ENCODE results near the gene SLIT1.

Gene SLIT1

DNA sequence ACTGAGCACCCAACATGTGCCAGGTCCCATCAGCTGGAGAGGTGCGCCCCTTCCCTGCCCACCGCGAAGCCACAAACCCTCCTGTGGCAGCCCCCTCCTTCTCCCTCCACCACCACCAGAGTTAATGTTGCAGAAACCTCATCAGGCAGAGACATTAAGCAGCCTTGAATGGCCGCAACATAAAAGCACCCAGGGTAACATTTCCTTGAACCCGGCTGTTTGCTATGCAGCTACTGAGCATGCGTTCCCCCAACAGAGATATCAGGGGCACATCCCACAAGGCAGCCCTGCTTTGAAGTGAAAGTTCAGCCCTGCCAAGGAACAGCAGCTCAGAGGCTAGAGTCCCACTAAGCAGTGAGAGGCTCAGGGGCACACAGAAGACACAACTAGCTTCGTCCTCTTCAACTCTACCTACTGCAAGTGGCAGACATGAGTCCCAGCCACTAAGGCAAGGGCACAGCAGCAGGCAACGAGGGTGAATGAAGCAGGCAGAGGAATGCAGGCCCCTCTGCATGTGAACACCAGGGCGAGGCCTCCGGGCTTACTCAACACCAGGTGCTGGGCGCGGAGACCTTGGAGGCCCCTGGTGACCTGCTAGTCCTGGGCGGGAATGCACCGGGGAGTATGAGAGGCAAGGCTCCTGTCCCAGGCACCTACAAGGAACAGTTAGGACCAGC is 107.4 kb downstream of the SLIT1 start:
- no peak for DNase-seq

DNA sequence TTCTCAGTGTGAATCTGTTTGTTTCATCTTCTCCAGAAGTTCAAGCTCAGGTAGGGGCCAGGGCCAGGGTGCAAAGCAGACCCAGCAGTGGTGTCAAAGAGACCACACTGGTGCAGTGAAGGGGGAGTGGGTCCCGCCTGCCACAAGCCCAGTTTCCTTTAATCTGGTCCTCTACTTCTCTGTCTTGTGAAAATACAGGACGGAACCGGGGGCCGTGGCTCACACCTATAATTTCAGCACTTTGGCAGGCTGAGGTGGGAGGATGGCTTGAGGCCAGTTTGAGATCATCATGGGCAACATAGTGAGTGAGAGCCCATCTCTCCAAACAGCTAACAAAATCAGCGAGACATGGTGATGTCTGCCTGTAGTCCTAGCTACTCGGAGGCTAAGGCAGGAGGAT is 109.0 kb downstream of the SLIT1 start:
- no peak for DNase-seq

DNA sequence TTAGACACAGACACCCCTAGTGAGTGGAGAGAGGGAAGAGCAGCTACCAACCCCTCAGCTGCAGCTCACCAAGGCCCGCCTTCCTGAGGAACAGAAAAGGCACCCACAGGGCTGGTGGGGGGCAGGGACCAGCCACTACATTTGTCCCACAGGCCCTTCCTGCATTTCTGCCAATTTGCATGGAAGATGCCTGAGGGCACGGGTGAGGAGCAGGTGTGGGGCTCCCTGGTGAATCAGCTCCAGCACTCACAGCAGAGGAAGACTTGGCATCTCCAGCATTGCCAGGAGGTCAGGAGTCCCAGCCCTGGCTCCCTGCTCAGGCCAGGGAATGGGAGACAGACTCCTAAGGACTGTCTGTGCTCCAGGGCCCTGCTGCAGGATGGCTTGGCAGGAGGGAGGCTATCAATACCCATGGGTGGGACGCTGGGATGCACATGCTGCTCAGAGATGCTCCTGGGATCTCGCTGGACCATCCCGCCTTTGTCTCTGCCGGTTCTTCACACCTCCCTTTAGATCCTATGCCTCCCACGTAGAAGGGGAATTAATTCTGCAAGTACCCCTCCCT is 109.7 kb downstream of the SLIT1 start:
- DNase-seq = peak; percentile 86 to 90

DNA sequence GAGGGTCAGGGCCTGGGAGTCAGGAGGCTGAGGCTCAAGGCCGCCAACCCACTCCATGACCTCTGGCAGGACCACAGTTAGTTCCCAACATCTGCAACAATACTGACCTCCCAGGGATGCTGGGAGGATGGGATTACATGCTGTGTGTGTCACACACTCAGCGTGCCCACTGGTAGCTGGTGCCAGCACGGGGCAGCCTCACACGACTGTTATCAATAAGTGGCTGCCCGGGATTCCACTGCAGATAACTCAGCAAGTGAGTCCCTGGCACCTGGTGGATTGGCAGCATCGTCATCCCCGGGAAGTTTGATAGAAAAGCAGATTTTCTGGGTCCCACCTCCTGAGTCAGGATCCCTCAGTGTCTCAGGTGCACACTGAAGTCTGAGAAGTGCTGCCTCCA is 110.3 kb downstream of the SLIT1 start:
- DNase-seq = no peak

DNA sequence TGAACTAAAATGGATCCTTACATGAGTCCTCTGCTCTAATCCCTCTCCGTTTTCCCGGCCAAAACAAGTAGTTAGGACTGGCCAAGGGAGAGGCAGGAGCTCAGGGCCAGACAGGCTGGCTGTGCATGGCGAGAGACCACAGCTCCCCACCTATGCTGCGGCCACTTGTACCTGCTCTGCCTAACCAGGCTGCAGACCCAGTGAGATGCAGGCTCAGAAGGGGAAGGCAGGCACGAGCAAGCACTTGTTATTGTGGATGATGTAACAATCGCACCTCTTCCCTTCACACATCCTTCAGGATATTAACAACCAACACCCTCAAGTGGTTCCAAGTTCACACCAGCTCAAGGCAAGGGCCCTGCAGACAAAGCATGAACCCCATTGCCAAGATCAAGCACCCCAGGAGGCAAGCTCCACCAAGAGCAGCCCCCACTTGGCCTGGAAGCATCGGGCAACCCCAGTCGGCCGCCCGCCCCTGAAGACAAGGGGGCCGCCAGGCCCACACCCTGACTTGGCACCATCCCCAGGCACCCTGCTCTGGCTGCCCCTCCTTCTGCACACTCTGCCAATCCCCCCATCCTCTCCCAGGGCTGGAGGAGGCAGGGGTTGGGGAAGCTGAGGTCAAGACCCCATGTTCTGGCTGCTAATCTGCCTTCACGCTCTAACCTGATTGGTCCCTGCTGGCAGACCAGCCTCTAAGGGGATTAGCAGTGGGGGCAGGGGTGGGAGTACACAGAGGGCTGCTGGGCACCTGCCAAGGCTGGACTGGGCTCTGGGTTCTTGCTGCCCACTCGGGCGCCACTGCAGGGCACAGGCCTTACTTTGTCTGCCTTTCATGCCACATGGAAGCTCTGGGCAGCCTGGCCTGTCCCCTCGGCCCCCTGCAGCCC is 111.3 kb downstream of the SLIT1 start:
- DNase-seq = no peak

DNA sequence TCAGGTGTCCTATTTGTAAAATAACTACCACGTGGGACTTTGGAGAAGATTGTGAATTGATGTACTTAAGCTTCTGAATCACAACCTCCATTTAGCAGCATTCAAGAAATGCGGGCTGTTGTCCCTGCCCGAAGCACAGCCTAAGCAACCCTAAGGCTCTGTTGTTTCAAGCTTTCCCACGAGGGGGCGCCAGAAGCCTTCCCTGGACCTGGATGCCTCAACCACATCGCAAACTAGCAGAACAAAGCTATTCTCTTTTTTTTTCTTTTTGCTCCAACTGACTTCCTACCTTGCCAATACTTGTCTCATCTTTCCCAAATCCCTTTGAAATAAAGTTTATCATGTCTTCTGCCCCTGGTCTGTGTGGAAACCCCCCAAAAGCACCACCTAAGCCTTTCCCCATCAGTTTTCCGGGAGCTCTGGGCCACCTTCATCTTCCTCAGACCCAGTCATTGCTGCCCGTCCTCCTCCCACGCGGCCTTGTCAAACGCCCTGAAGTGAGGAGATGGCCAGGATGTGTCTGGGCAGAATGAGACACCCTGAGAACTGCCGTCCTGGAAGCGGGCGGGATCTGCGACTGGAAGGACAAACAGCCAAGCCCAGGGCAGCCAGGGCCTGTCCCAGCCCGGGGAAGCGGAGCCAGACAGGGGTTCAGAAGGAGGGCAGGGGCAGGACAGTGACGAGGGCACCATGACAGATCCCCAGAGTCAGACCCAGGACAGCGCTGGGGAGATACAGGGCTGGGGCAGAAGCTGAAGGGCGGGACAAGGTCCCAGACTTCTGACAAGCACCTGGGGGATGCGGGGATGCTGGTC is 112.7 kb downstream of the SLIT1 start:
- peak; percentile 48 to 76 for DNase-seq

DNA sequence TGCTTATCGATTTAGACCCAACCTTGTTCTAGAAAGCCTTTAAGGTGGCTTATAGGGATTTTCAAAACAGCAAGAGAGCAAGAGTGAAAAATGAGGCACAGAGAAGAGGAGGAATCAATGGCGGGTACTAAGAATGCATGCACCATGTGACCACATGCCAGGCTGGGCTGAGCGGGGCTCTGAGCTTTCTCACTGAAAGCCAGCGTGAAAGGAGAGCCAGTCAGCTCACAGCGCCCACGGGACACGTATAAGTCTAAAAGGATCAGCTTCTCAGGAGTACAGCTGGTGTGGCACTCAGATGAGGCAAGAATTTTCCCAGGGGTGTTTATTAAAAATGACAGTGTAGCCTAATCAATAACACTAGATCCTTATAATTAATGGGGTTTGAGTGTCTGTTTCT is 114.3 kb downstream of the SLIT1 start:
- no peak for DNase-seq

DNA sequence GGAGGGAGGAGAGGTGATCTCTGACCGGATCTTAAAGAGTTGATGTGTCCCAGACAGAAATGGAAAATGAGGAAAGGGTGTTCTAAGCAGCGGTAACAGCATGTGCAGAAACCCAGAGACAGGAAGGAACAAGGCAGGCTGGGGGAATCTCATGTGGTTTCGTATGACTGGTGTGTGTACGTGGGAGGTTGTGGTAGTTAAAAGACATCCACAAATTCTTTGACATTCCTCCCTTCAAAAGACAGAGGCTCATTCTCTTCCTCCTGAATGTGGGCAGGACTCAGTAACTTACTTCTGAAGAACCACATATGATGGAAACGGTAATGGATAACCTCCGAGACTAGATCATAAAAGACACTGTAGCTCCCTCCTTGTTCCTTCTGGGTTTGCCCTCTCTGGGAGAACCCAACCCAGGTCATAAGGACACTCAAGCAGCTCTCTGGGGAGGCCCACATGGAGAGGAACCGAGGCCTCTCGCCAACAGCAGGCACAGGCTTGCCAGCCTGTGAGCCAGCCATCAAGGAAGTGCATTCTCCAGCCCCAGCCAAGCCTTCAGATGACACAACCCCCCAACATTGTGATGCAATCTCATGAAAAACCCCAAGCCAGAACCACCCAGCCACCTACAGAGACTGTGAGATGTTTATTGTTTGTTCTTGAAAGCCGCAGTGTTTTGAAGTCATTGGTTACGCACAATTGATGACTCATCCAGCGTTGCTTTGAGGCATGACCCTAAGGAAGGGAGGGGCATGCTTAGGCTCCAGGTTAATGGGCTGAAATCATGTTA is 116.0 kb downstream of the SLIT1 start:
- DNase-seq = no peak

DNA sequence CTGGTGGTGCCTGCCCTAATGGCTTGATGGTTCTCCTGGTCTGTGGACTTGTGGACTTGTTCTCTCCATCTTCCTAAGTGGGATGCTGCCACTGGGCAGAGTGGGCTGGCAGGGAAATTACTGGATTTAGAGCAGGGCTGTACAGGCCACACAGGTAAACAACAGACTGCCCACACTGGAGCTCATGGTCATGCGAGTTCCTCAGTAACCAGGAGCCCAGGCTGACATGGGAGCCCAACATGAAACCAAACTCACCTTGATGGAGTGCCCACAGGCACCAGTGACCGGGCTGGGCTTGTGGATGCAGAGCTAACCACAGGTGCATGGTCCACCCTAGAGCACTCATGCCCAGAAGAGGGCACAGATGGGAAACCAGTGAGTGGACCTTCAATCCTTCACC is 116.7 kb downstream of the SLIT1 start:
- DNase-seq = no peak

DNA sequence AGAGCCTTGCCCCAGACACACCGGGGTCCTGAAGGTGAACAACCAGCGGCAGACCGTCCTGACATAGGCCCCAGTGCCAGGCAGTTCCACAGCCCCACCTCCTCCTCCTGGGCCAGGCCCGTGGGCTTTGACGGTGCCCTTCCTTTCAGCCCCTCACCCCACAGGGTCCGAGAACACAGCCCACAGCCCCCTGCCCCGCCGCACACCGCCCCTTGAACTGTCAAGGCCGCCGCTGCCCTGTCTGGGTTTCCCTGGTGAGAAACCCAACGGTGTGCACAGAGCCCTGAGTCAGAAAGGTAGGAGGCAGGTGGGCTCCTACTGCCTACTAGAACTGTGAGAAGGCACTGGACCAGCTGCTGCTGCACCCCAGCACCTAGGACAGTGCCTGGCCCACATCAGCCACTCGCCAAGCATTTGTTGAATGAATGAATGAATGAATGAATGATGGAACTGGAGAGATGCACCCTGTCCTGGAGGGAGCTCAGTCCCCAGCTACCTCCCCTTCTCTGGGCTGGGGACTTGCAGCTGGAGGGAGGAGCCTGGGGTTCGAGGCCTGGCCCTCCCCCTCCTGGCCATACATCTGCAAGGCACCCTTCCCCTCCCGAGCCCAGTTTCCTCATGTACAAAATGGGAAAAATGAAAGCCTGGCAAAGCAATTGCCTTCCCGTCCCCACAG is 117.9 kb downstream of the SLIT1 start:
- DNase-seq = peak in 1 of 2 experiments; percentile 11

DNA sequence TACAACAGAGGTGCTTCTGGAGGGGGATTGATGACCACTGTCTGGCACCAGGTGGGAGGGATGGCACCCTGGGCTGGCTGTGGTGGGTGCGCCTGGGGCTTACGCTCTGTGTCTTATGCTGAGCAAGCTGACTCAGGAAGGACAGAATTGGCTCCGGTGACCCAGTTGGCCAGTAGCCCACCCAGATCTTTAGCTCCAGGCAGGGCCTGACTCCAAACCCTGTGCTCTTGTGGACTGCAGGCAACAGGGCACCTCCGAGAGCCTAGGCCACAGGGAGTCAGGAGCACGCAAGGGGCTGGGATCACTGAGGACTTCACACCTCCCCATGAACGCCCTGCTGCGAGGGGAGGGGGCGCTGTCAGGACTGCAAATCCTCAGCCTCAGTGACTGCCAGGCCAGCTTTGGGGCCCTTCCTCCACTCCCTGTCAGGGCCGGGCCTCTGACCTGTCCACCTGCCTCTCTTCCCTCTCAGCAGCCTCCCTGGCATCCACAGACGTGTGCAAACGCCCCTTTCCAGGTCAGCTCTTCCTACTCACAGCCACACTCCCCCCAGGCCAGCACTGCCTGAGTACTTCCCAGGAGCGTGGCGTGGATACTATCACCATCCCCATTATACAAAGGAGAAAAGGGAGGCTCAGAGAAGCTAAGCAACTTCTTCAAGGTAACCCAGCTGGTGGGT is 118.7 kb downstream of the SLIT1 start:
- DNase-seq = no peak

DNA sequence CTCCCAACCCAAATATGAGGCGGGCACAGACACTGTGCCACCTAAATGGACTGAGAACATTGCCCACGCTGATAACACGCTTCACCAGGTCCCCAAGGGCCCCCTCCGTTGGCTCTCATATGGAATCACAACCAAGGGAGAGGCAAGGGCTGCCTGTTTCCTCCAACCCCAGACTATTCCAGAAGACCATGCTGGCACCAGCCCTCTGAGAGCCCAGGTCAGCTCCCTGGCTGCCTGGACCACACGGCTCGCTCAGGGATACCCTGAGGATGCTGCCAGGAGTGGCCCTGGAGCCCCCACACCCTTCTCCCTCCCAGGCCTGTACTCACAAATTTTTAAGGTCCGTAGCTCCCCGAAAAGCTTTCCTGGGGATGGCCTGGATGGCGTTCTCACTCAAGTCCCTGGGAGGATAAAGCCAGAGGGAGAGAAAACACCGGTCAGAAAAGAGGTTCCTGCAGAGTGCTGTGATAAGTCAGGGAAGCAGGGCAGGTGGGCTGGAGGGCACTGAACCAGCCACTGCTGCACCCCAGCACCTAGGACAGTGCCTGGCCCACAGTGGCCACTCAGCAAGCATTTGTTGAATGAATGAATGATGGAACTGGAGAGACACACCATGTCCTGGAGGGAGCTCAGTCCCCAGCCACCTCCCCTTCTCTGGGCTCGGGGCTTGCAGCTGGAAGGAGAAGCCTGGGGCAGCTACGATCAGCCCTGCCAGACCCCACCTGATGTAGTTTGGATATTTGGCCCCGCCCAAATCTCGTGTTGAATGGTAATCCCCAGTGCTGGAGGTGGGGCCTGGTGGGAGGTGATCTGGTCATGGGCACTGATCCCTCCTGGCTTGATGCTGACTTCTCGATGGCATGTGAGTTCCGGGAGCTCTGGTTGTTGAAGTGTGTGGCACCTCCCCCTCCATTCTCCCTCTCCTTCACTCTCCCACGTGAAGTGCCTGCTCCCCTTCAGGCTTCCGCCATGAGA is 119.8 kb downstream of the SLIT1 start:
- peak; percentile 9 to 55 for DNase-seq

DNA sequence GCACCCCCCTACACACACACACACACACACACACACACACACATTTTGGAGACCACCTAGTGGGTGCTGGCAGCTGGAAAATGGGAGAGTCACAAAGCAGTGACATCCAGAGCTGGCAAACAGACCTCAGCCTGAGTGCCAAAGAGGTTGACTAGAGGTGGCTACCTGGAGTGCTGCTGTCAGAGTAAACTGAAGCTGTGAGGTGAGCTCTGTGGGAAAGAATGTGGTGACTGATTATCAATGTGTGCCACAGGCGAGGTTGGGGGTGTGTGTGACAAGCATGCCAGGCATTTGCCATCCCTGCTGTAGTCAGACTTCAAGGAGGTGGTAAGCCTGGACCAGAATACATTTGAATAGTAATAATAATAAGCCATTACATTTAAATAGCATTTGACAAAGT is 120.6 kb downstream of the SLIT1 start:
- DNase-seq = no peak

DNA sequence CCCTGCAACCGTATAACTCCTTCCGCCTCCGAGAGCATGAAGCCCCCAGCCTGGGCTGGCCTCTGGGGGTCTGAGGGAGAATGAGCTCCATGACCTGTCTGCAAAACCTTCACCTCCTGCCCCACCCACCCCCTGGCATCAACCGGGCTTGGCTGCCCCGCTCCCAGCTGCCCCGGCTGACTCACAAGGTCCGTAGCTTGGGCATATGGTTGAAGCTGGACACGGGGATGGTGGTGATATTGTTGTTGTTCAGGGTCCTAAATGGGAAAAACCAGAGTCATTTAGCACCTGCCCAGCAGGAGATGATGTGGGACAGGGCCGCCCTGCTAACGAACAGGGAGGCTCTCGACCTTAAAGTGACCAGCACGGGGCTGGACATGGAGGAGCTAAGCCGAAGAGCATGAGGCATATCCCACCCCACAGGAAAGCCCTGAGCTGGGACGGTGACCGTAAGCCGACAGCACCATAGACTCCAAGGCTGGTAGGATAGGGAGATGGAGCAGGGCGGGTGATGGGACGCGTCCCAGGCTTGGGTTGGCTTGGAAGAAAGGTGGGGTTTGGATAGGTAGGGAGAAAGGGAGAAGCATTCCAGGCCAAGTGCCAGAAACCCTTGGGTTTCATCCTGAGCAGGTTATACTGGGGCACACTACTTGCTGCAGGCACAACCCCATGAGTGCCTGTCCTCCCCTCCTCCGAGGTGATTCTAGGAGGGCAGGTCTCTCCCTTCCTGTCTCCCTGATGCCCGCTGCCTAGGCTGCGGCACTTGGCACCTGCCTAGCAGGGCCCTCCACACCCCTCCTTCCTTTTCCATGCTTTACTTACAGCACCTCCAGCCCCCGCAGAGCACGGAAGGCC is 121.5 kb downstream of the SLIT1 start:
- no peak for DNase-seq

DNA sequence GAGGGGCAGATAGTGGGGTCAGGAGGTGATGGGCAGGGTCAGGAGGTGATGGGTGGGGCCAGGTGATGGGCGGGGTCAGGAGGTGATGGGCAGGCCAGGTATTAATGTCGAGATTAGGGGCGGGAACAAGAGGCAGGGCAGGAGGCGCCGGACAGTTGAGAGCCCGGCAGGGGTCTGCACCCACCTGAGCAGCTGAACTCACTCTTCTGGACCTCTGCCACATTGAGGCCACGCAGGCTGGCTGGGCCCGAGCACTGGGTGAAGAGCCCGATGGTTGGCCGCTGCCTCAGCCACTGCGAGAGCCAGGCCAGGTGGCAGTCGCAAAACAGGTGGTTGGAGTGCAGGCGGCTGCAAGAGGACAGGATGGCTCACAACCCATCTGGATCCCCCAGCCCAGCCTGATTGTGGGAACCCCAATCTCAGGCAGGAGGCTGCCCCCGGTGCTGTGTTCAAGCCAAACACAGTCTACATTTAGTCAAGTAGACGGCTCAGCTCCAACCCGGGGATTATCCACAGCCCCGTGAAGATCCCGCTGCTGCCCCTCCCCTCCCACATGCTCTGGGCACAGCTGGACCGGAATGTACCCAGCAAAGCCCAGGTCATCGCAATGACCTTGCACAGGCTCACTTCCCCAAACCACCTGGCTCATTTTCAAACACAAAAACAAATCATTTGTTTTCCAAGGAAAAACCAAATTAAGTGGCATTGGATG is 122.3 kb downstream of the SLIT1 start:
- no peak for DNase-seq

DNA sequence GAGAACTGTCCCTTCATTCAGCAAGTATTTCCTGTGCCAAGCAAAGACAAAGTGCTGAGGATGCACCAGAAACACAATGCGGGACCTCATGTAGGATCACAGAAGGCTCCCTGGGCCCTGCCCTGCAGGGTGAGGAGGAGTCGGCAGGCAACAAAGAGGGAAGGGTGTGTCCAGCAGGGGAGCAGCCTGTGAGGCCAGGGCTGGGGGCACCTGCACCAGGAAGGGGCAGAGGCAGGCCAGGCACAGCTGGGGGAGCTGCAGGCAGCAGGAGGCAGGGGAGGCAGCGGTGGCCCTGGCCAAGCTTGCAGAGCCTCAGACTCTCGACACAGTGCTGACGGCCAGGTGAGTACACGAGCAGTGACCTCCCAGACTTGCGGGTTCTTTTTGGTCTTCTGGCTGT is 123.3 kb downstream of the SLIT1 start:
- DNase-seq = no peak

DNA sequence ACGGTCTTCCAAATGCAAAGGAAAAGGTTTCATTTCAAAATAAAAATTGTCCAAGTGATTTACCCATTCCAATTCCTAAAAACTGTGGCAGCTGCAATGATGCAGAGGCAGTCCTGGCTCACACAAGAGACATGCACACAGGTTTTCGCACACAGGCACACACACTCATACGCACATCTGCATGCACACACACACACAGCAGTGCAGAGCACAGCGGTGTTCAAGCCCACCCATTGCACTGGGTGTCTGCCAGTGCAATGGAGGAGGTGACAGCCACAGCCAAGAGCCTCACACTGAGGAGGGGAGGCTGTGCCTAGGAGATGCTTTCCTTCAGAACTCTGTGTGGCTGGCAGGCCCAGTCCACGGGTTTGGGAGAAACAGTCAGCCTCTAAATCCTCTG is 123.7 kb downstream of the SLIT1 start:
- DNase-seq = no peak

DNA sequence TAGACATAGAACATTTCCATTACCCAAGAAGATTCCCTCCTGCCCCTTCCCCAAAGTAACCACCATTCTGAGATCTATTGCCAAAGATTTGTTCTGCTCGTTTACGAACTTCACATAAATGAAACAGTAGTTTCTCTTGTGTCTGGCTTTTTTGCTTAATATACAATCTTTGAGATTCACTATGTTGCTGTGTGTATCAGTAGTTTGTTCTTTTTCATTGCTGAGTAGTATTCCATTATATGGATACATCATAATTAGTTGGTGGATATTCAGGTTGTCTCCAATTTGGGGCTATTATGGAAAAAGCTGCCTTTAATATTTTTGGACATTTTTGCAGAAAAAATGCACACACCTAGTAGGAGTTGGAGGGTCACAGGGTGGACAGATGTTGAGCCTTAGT is 124.3 kb downstream of the SLIT1 start:
- DNase-seq = no peak

Data from NCI-H526 (cell line).